ENCODE results near the gene ANKRD39. TPM values are rescaled to one million over a fixed set of nuclear protein-coding genes. Genes with fewer than 3 reads are reported as not detected.
A peak's percentile ranks its signal among the peaks of the same experiment; 100 is the strongest.

ANKRD39 gene
- total and polyA plus RNA-seq, 9 of the 15 experiments (the other 6 are each of a cell fraction or from before 2014, with no cell fraction given): 8.2 to 33.1 (median 23.8) TPM

- TF ChIP-seq TSHZ1 (CRISPR knock-in tag; IDR thresholded peaks at IDR 0.05) (no peak), RBM15 (IDR thresholded peaks at IDR 0.05; ENCODE audit: insufficient read depth, low read length) (no peak), GTF2E2 (tag; IDR thresholded peaks at IDR 0.05) (no peak), TRIM24 (IDR thresholded peaks at IDR 0.05) (peak; percentile 80 to 89), HDAC2 (IDR thresholded peaks at IDR 0.05) (no peak), HIVEP1 (CRISPR knock-in tag; IDR thresholded peaks at IDR 0.05) (no peak), EP300 (IDR thresholded peaks at IDR 0.05; ENCODE audit: low read length) (peak; percentile 53; the same call in 1 of the 2 replicates), SAFB2 (IDR thresholded peaks at IDR 0.05; ENCODE audit: borderline replicate concordance, low read depth, low read length, severe bottlenecking) (no peak), BDP1 (IDR thresholded peaks at IDR 0.05; ENCODE audit: insufficient read depth, insufficient read length) (no peak), HMG20B (CRISPR knock-in tag; IDR thresholded peaks at IDR 0.05) (no peak), DACH1 (IDR thresholded peaks at IDR 0.05; ENCODE audit: partially characterized antibody) (no peak), RB1 (IDR thresholded peaks at IDR 0.05; ENCODE audit: low read depth) (no peak), KLF16 (IDR thresholded peaks at IDR 0.05) (peak; percentile 73), CBFA2T3 (IDR thresholded peaks at IDR 0.05) (peak; percentile 93), MGA (IDR thresholded peaks at IDR 0.05) (no peak)
Observed at GRCh38 chr2:96809951-96810782, 47.6 kb downstream of the ANKRD39 start (continued).

Data from K562 (cell line).